Measurements from ENCODE around the gene NPAS3.

The NPAS3 gene

GRCh38 chr14:33237115-33237740, 298.5 kb downstream of the NPAS3 start:
- no peak for DNase-seq (ENCODE audit: low read depth in 1 of 2, low spot score in 1 of 2)
- Histone ChIP-seq H3K27me3 (ENCODE audit: insufficient read depth, poor library complexity, severe bottlenecking) (peaks cover 3% of the 10 kb centered on the region), H3K4me3 (replicated peaks; ENCODE audit: insufficient read depth, low read length) (no peak overlapping the region), H3K27ac (replicated peaks) (no peak overlapping the region)
- TF ChIP-seq SPI1 (IDR thresholded peaks at IDR 0.05; ENCODE audit: borderline replicate concordance, low read depth), result no peak
- no peak for TF ChIP-seq CTCF (IDR thresholded peaks at IDR 0.05; ENCODE audit: insufficient read depth, low read length)
- TF ChIP-seq GABPA (IDR thresholded peaks at IDR 0.05; ENCODE audit: low read depth), result no peak
- TF ChIP-seq, protein P1, sequence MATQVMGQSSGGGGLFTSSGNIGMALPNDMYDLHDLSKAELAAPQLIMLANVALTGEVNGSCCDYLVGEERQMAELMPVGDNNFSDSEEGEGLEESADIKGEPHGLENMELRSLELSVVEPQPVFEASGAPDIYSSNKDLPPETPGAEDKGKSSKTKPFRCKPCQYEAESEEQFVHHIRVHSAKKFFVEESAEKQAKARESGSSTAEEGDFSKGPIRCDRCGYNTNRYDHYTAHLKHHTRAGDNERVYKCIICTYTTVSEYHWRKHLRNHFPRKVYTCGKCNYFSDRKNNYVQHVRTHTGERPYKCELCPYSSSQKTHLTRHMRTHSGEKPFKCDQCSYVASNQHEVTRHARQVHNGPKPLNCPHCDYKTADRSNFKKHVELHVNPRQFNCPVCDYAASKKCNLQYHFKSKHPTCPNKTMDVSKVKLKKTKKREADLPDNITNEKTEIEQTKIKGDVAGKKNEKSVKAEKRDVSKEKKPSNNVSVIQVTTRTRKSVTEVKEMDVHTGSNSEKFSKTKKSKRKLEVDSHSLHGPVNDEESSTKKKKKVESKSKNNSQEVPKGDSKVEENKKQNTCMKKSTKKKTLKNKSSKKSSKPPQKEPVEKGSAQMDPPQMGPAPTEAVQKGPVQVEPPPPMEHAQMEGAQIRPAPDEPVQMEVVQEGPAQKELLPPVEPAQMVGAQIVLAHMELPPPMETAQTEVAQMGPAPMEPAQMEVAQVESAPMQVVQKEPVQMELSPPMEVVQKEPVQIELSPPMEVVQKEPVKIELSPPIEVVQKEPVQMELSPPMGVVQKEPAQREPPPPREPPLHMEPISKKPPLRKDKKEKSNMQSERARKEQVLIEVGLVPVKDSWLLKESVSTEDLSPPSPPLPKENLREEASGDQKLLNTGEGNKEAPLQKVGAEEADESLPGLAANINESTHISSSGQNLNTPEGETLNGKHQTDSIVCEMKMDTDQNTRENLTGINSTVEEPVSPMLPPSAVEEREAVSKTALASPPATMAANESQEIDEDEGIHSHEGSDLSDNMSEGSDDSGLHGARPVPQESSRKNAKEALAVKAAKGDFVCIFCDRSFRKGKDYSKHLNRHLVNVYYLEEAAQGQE (IDR thresholded peaks at IDR 0.05; ENCODE audit: insufficient replicate concordance, low read depth), result no peak
- TF ChIP-seq POLR2AphosphoS5 (IDR thresholded peaks at IDR 0.05; ENCODE audit: low read depth), result no peak

DNA sequence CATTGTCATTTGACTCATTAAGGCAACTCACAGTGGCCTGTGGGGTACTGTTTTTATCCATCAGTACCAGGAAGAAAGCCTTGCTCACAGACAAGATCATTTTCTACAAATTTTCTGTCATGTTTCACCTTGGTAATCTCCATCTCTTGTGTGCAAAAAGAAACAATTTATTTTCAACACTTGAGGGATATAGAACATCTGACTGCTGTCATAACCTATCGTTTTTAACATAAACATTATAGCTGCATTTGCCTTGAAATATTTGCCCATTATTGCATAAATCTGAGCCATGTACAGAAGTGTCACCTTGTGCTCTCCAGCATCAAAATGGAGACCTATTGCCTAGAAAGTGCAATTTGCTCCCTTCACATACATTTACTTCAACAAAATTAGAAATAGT, 300.8 kb downstream of the NPAS3 start:
- no peak overlapping the region for H3K4me3 ChIP-seq (replicated peaks; ENCODE audit: insufficient read depth, low read length)
- no peak overlapping the region for H3K27ac ChIP-seq (replicated peaks)
- no peak for DNase-seq (ENCODE audit: low read depth in 1 of 2, low spot score in 1 of 2)
- no peak for TF ChIP-seq SPI1 (IDR thresholded peaks at IDR 0.05; ENCODE audit: borderline replicate concordance, low read depth)
- no peak for TF ChIP-seq CTCF (IDR thresholded peaks at IDR 0.05; ENCODE audit: insufficient read depth, low read length)
- no peak for TF ChIP-seq POLR2AphosphoS5 (IDR thresholded peaks at IDR 0.05; ENCODE audit: low read depth)
- TF ChIP-seq, protein P1 (IDR thresholded peaks at IDR 0.05; ENCODE audit: insufficient replicate concordance, low read depth), result no peak
- TF ChIP-seq GABPA (IDR thresholded peaks at IDR 0.05; ENCODE audit: low read depth), result no peak
- no peaks in the 10 kb centered on the region for H3K27me3 ChIP-seq (ENCODE audit: insufficient read depth, poor library complexity, severe bottlenecking)

GRCh38 chr14:33240466-33240865, 301.8 kb downstream of the NPAS3 start:
- H3K27ac ChIP-seq (replicated peaks), result no peak overlapping the region
- DNase-seq (ENCODE audit: low read depth in 1 of 2, low spot score in 1 of 2), result no peak
- no peak overlapping the region for H3K4me3 ChIP-seq (replicated peaks; ENCODE audit: insufficient read depth, low read length)
- no peaks in the 10 kb centered on the region for H3K27me3 ChIP-seq (ENCODE audit: insufficient read depth, poor library complexity, severe bottlenecking)
- TF ChIP-seq, protein P1 (IDR thresholded peaks at IDR 0.05; ENCODE audit: insufficient replicate concordance, low read depth), result no peak
- TF ChIP-seq SPI1 (IDR thresholded peaks at IDR 0.05; ENCODE audit: borderline replicate concordance, low read depth), result no peak
- no peak for TF ChIP-seq CTCF (IDR thresholded peaks at IDR 0.05; ENCODE audit: insufficient read depth, low read length)
- no peak for TF ChIP-seq GABPA (IDR thresholded peaks at IDR 0.05; ENCODE audit: low read depth)
- no peak for TF ChIP-seq POLR2AphosphoS5 (IDR thresholded peaks at IDR 0.05; ENCODE audit: low read depth)

All from HL-60 (cell line).